GM18526 (cell line): ENCODE measurements around the gene KIF13A.

Source experiments
- POLR2A ChIP-seq: IDR thresholded peaks from 3 replicates; pipeline ENCODE4 v1.6.1; 2011; ENCODE audit not compliant: insufficient read length; ENCODE audit errors: extremely low read depth

Gene KIF13A

GRCh38 chr6:17729223-17730077 is 258.0 kb downstream of the KIF13A start:
- no peak for TF ChIP-seq POLR2A

GRCh38 chr6:17728551-17729222 is 258.7 kb downstream of the KIF13A start:
- no peak for TF ChIP-seq POLR2A

GRCh38 chr6:17725083-17725482 is 262.4 kb downstream of the KIF13A start:
- TF ChIP-seq POLR2A = no peak

GRCh38 chr6:17724341-17724740 is 263.1 kb downstream of the KIF13A start:
- no peak for TF ChIP-seq POLR2A

- TF ChIP-seq POLR2A = no peak
Observed at GRCh38 chr6:17721671-17722070, 265.8 kb downstream of the KIF13A start.

GRCh38 chr6:17719323-17720041 is 268.0 kb downstream of the KIF13A start:
- TF ChIP-seq POLR2A = no peak

GRCh38 chr6:17716221-17716620 is 271.2 kb downstream of the KIF13A start:
- no peak for TF ChIP-seq POLR2A

GRCh38 chr6:17714879-17715851 is 272.3 kb downstream of the KIF13A start:
- no peak for TF ChIP-seq POLR2A

- TF ChIP-seq POLR2A = no peak
Observed at GRCh38 chr6:17714177-17714576, 273.3 kb downstream of the KIF13A start.

- no peak for TF ChIP-seq POLR2A
Observed at GRCh38 chr6:17712576-17712975, 274.9 kb downstream of the KIF13A start.

GRCh38 chr6:17710331-17710730 is 277.1 kb downstream of the KIF13A start:
- TF ChIP-seq POLR2A = no peak

- no peak for TF ChIP-seq POLR2A
Observed at GRCh38 chr6:17709476-17709875, 278.0 kb downstream of the KIF13A start.
